ENCODE data around the gene PLXNA4. TPM values are rescaled to one million over a fixed set of nuclear protein-coding genes. Genes with fewer than 3 reads are reported as not detected.

Gene PLXNA4
- total RNA-seq, 1 donor from 2014 or later = 5.2 TPM

- Mint-ChIP-seq H3K36me3 (no peaks in the 10 kb centered on the region), H3K4me1 (peaks cover 4% of the 10 kb centered on the region), H3K9me3 (no peaks in the 10 kb centered on the region), H3K27me3 (ENCODE audit: low read depth) (peaks cover 53% of the 10 kb centered on the region), H3K4me3 (no peak overlapping the region), H3K27ac (no peak overlapping the region)
- DNase-seq (ENCODE audit: low spot score in 2 of 2, unreplicated experiment in 2 of 2) = no peak
- no peak for TF ChIP-seq CTCF (IDR thresholded peaks at IDR 0.05; ENCODE audit: unreplicated experiment)
Observed at GRCh38 chr7:132536654-132537395, 39.4 kb downstream of the PLXNA4 start.

- DNase-seq (ENCODE audit: low spot score in 2 of 2, unreplicated experiment in 2 of 2) = no peak
- no peak for TF ChIP-seq CTCF (IDR thresholded peaks at IDR 0.05; ENCODE audit: unreplicated experiment)
- Mint-ChIP-seq H3K27me3 (ENCODE audit: low read depth) (peaks cover 57% of the 10 kb centered on the region), H3K4me3 (no peak overlapping the region), H3K9me3 (no peaks in the 10 kb centered on the region), H3K27ac (no peak overlapping the region), H3K36me3 (no peaks in the 10 kb centered on the region), H3K4me1 (peaks cover 1% of the 10 kb centered on the region)
Observed at GRCh38 chr7:132533916-132534315, 42.4 kb downstream of the PLXNA4 start.

GRCh38 chr7:132532281-132532680, 44.0 kb downstream of the PLXNA4 start:
- no peaks in the 10 kb centered on the region for H3K9me3 Mint-ChIP-seq
- no peak for TF ChIP-seq CTCF (IDR thresholded peaks at IDR 0.05; ENCODE audit: unreplicated experiment)
- no peak for DNase-seq (ENCODE audit: low spot score in 2 of 2, unreplicated experiment in 2 of 2)
- no peaks in the 10 kb centered on the region for H3K36me3 Mint-ChIP-seq
- no peak overlapping the region for H3K27ac Mint-ChIP-seq
- H3K4me1 Mint-ChIP-seq = no peaks in the 10 kb centered on the region
- peaks cover 69% of the 10 kb centered on the region for H3K27me3 Mint-ChIP-seq (ENCODE audit: low read depth)
- no peak overlapping the region for H3K4me3 Mint-ChIP-seq

- no peak for TF ChIP-seq CTCF (IDR thresholded peaks at IDR 0.05; ENCODE audit: unreplicated experiment)
- no peaks in the 10 kb centered on the region for H3K36me3 Mint-ChIP-seq
- no peak for DNase-seq (ENCODE audit: low spot score in 2 of 2, unreplicated experiment in 2 of 2)
- H3K27ac Mint-ChIP-seq = no peak overlapping the region
- peaks cover 76% of the 10 kb centered on the region for H3K27me3 Mint-ChIP-seq (ENCODE audit: low read depth)
- H3K4me3 Mint-ChIP-seq = no peak overlapping the region
- H3K4me1 Mint-ChIP-seq = no peaks in the 10 kb centered on the region
- H3K9me3 Mint-ChIP-seq = no peaks in the 10 kb centered on the region
Observed at GRCh38 chr7:132531562-132531961, 44.7 kb downstream of the PLXNA4 start.

- Mint-ChIP-seq H3K27me3 (ENCODE audit: low read depth) (peaks cover 74% of the 10 kb centered on the region), H3K4me1 (no peaks in the 10 kb centered on the region), H3K4me3 (no peak overlapping the region), H3K27ac (no peak overlapping the region), H3K36me3 (no peaks in the 10 kb centered on the region), H3K9me3 (no peaks in the 10 kb centered on the region)
- DNase-seq (ENCODE audit: low spot score in 2 of 2, unreplicated experiment in 2 of 2) = no peak
- TF ChIP-seq CTCF (IDR thresholded peaks at IDR 0.05; ENCODE audit: unreplicated experiment) = no peak
Observed at GRCh38 chr7:132528695-132529094, 47.6 kb downstream of the PLXNA4 start.
